NB4 (cell line): Measurements from ENCODE around the gene SLC30A1.

Source experiments
- CTCF ChIP-seq: IDR thresholded peaks from one replicate; pipeline ENCODE4 v1.5.1; 2012; ENCODE audit warnings: low read depth, low read length
- MAX ChIP-seq: IDR thresholded peaks from 2 replicates; pipeline ENCODE4 v1.6.1; 2011; ENCODE audit warnings: low read depth, low read length
- POLR2A ChIP-seq: IDR thresholded peaks from 2 replicates; pipeline ENCODE4 v1.6.1; 2011; ENCODE audit warnings: mild to moderate bottlenecking; ENCODE audit not compliant: insufficient read length; ENCODE audit errors: extremely low read depth

GRCh38 chr1:211607754-211608473 is 29.0 kb upstream of the SLC30A1 start:
- TF ChIP-seq CTCF, result no peak
- TF ChIP-seq POLR2A, result no peak
- no peak for TF ChIP-seq MAX
